Activated CD4-positive, CD25-positive, alpha-beta regulatory T cell treated with anti-CD3 and anti-CD28 coated beads, Interleukin-2, amount 50 U/mL, for 16 hours (primary cell): ENCODE data around the gene TSPOAP1.

ENCODE experiments used
- DNase-seq: peaks from one replicate; pipeline ENCODE4 v3.0.0-alpha.2; 2020; ENCODE audit warnings: low read depth, low spot score

TSPOAP1 gene

GRCh38 chr17:58277802-58278595 lies 50.6 kb downstream of the TSPOAP1 start:
- DNase-seq: no peak

- DNase-seq: no peak
Observed at GRCh38 chr17:58277107-58277801, 51.3 kb downstream of the TSPOAP1 start.

GRCh38 chr17:58276423-58276822 lies 52.2 kb downstream of the TSPOAP1 start:
- no peak for DNase-seq

- no peak for DNase-seq
Observed at GRCh38 chr17:58275417-58275816, 53.2 kb downstream of the TSPOAP1 start.

GRCh38 chr17:58273453-58274104 lies 55.0 kb downstream of the TSPOAP1 start:
- DNase-seq: no peak

- DNase-seq: no peak
Observed at GRCh38 chr17:58272367-58273280, 56.0 kb downstream of the TSPOAP1 start.

- no peak for DNase-seq
Observed at GRCh38 chr17:58271216-58271931, 57.2 kb downstream of the TSPOAP1 start.

- no peak for DNase-seq
Observed at GRCh38 chr17:58270476-58271215, 57.9 kb downstream of the TSPOAP1 start.

- no peak for DNase-seq
Observed at GRCh38 chr17:58269557-58270291, 58.9 kb downstream of the TSPOAP1 start.

GRCh38 chr17:58268774-58269556 lies 59.6 kb downstream of the TSPOAP1 start:
- DNase-seq: no peak

- DNase-seq: no peak
Observed at GRCh38 chr17:58268326-58268725, 60.3 kb downstream of the TSPOAP1 start.

- no peak for DNase-seq
Observed at GRCh38 chr17:58267347-58268324, 61.0 kb downstream of the TSPOAP1 start.

GRCh38 chr17:58265902-58266875 lies 62.4 kb downstream of the TSPOAP1 start:
- DNase-seq: no peak

- no peak for DNase-seq
Observed at GRCh38 chr17:58265271-58265670, 63.3 kb downstream of the TSPOAP1 start.

GRCh38 chr17:58264407-58265103 lies 64.0 kb downstream of the TSPOAP1 start:
- DNase-seq: no peak

- DNase-seq: no peak
Observed at GRCh38 chr17:58263773-58264172, 64.8 kb downstream of the TSPOAP1 start.
